GM19324 (cell line): Measurements from ENCODE around the gene DISC1.

Source experiments
- ATAC-seq: cut with Tn5 transposase; IDR thresholded peaks from one replicate; pipeline ENCODE4 v1.9.1; 2021; ENCODE audit warnings: mild to moderate bottlenecking, moderate library complexity; ENCODE audit not compliant: unreplicated experiment, low FRiP score

Gene DISC1

DNA sequence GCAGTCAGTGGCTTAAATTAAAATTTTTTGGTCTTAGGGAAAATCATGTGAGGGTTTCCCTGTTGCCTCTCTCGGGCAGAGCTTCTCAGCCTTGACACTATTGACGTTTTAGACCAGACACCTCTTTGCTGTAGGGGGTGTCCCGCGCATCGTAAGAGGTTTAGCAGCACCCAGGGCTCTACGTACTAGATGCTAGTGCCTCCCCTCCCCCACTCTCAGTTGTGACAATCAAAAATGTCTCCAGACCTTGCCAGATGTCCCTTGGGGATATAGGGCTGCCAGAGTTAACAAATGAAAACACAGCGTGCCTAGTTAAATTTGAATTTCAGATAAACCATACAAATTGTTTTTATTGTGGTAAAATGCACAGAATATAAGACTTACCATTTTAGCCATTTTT, 293.3 kb downstream of the DISC1 start:
- no peak for ATAC-seq

- no peak for ATAC-seq
Measured at GRCh38 chr1:231921646-231922345, 295.2 kb downstream of the DISC1 start.

DNA sequence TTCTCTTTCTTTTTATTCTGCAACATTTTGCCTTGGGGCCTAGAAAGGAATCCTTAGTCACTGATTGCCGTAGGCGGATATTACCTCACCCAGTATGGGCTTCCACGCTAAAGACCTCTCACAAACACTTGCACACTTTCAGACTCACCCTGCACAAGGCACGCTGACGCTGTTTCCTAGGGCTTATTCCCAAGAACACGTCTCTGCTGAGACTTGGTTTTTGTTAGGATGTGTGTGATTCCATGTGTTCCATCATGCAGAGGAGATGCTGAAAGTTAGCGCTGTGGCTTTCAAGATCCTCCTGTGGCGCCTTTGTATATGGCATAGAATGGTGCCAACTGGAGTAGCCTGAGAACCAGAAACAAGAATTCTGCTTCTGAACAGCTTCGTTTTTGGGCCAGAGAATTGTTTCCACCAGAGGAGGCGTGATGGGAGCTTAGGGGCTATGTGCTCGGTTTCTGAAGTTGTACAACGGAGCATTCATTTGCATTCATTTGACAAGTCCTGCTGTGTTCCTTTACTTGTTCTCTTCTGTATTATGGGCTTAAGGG, 297.0 kb downstream of the DISC1 start:
- ATAC-seq = no peak

DNA sequence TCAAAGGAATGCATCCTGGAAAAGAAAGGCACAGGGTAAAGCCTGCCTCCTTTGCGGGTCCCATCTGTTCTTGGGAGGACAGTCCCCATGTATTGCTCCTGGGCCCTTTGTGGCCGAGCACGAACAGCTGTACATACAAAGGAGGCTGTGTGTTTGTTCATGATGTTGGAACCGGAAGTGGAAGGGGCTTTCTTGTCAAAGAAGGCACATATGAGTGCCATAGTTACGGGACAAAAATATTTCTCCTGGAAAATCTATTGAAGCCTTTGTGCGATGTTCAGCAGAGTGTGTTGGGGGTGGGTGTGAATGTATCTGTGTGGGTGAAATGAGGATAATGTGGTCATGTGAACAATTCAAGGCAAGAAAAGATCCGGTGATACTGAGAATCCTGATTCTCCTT, 297.6 kb downstream of the DISC1 start:
- ATAC-seq = no peak

DNA sequence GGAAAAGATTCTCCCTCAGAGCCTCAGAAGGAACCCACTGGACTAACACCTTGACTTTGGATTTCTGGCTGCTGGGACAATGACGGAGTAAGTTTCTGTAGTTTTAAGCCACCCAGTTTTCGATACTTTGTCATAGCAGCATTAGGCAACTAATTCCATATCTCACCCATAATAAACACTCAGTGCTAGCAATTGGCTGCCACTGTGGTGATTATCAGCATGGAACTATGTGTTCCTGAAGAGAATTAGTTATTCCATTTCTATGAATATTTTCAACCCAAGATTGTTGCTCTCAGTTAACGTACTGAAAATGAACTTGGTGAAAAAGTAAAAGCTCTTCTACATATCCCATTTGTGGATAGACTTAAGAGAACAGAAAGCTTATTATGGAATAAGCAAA, 299.3 kb downstream of the DISC1 start:
- no peak for ATAC-seq

GRCh38 chr1:231926340-231926739, 299.8 kb downstream of the DISC1 start:
- ATAC-seq = no peak

- no peak for ATAC-seq
Measured at GRCh38 chr1:231926933-231927332, 300.3 kb downstream of the DISC1 start.

DNA sequence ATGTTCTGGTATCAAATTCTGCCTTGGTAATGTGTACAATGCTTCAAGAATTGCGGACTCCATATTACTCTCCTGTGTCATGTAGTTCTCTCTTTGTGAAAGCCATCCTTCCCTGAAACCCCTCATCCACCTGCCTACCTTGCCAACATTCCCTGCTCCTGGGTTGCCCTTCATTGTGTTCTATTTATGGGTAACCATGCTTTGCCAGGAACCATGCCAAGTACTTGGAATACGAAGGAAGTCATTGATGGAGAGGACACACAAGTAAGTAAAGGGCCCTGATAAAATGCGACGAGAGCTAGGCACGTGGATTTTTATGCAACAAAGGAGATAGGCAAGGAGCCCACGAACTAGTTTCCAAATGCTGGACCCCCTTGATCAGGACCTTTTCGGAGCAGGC, 300.8 kb downstream of the DISC1 start:
- ATAC-seq = no peak

DNA sequence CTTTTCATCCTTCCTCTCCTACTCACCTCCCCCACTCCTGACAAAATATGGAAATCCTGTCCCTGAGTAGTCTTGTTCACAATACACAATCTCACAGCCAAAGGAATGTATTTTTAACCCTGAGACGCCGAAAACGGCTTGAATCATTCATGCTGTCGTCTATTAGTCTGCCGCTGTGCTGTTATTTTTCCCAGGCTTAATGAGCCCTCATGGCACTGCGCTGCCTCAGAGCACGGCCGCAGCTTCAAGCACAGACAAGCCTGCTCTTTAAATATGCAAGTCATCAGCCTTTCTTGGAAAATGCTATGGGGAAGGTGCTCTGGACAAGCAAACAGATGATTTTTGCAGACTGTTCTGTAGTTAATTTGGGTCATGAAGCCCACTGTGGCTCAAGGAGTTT, 302.7 kb downstream of the DISC1 start:
- ATAC-seq = no peak

GRCh38 chr1:231930257-231930947, 303.8 kb downstream of the DISC1 start:
- ATAC-seq = no peak

- ATAC-seq = no peak
Measured at GRCh38 chr1:231931146-231931545, 304.6 kb downstream of the DISC1 start.

GRCh38 chr1:231931846-231932454, 305.4 kb downstream of the DISC1 start:
- ATAC-seq = no peak

DNA sequence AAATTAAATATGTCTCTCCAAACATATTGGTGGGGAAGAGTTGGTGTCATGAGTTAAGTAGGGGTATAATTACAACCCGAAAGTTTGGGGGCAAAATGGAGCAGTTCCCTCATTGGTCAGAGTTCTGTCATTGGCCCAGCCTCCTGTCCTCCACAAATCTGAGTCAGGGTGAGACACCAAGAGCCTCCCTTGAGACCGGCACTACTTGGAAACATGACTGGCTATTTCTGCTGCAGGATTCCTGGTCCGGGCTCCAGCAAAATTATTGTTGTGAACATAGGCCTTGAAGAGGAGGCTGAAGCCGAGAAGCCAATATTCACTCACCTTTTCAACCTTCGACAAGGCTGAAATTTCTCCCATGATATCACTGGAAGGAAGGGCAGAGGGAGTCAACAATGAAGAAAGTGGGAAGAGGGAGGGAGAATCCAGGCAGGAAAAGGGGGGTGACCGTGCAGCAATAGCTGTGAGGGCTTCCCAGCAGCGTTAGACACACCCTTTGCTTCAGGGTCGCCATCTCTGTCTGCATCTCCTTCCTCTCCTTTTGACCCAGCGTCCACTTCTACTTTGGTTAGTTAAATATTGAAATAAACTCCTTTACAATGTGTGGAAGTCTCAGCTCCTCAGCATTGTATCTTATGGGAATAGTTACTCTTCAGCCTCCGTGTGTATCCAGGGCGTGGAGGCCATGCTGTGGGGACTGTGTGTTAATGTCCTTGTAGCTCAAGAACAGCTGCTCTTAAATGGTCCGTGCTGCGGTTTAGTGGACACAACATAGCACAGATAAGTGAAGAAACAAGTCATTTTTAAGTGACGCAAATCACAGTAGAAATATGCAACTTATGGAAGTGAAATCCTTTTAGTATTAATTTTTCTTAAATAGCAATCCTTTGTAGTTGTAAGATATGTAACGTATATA, 307.4 kb downstream of the DISC1 start:
- ATAC-seq = no peak

GRCh38 chr1:231934797-231935196, 308.2 kb downstream of the DISC1 start:
- ATAC-seq = no peak

GRCh38 chr1:231935856-231936255, 309.3 kb downstream of the DISC1 start:
- ATAC-seq = no peak

- no peak for ATAC-seq
Measured at GRCh38 chr1:231936983-231937775, 310.6 kb downstream of the DISC1 start.

GRCh38 chr1:231938211-231938610, 311.6 kb downstream of the DISC1 start:
- ATAC-seq = no peak

DNA sequence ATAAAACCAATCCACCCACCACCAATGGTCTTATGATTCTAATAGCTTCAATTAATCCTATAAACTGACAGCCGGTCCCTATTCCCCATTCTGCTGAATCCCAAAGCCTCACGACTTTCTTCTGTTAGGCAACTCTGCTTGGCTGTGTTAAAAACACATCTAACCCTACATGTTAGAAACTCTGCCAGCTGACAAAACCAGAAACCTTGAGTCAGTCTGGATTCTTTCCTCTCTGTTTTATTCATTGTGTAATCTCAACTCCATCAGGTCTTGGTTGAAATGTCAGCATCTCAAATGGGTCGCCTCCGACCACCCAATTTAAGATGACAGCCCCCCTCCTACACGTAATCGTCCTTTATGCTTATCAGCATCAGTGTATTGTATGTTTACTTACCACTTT, 312.1 kb downstream of the DISC1 start:
- ATAC-seq = no peak

DNA sequence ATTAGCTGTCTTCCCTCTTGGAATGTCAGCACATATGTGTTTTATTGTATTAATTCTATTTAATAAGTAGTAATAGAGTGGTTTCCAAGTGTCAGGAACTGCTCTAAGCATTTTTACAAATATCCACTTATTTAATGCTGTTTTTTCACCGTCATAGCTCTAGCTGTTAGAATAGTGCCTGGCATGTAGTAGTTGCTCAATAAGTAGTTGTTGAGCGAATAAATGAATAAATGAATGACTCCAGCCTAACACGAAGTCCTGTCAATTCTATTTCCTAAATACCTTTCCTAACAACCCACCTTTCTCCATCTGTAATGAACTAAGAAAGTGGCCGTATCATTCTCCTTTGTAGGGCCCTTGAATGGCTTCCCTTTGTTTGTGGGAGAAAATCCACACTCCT, 312.5 kb downstream of the DISC1 start:
- no peak for ATAC-seq

GRCh38 chr1:231940116-231940515, 313.5 kb downstream of the DISC1 start:
- ATAC-seq = no peak
